Esophagus squamous epithelium (tissue), 5 donors: Measurements from ENCODE around the gene MGMT. TPM values are rescaled to one million over a fixed set of nuclear protein-coding genes. Genes with fewer than 3 reads are reported as not detected.

Experiments
- DNase-seq: peaks from one replicate; lab custom pipeline; 2025; lab: John Stamatoyannopoulos, UW
- H3K27ac ChIP-seq, 4 donors: fragments of 200-600 bp; sonication (generic); one replicate each; pipeline ENCODE4 v1.5.1; 2016 to 2019; ENCODE audit warnings: mild to moderate bottlenecking in 1 of 4
- H3K27me3 ChIP-seq, 4 donors: fragments of 200-600 bp; sonication (generic); 1 replicate in 3 of 4; 2 replicates in 1 of 4; pipeline versions ENCODE4 v1.5.1 to v1.6.0; 2017 to 2021; ENCODE audit warnings: antibody characterized with exemption in 1 of 4
- H3K36me3 ChIP-seq, 3 donors: fragments of 200-600 bp; sonication (generic); one replicate each; pipeline ENCODE4 v1.5.1; 2016 to 2019
- H3K4me1 ChIP-seq, 3 donors: fragments of 200-600 bp; sonication (generic); one replicate each; pipeline ENCODE4 v1.5.1; 2017 to 2019
- H3K4me3 ChIP-seq, 4 donors: fragments of 200-600 bp; sonication (generic); 1 replicate in 3 of 4; 2 replicates in 1 of 4; pipeline ENCODE4 v1.5.1; 2016 to 2019; ENCODE audit warnings: mild to moderate bottlenecking in 2 of 4, moderate library complexity in 1 of 4
- H3K9me3 ChIP-seq, 3 donors: fragments of 200-600 bp; sonication (generic); one replicate each; pipeline ENCODE4 v1.5.1; 2016 to 2019
- POLR2A ChIP-seq, 4 donors: fragments of 450-650 bp; IDR thresholded peaks; one replicate each; pipeline ENCODE4 v1.6.1; 2017; ENCODE audit warnings: antibody characterized with exemption in 4 of 4, mild to moderate bottlenecking in 4 of 4, moderate library complexity in 3 of 4
- WGBS, 2 donors: methylation state at CpG; one replicate each; pipeline ENCODE4 v1.1.5; 2018; 5-methylcytosine and 5-hydroxymethylcytosine counted together
- intact Hi-C: fragments of 100-400 bp; cut with DNase I; formaldehyde crosslinking; loops from one replicate; pipeline ENCODE4 v1.15.0; 2022
- total RNA-seq, 4 donors: library from RNA; depleted of rRNA; stranded (reverse); fragments of >200 nt; gene quantifications; one replicate each; pipeline ENCODE4 v1.1.0, GENCODE V29; 2016
- TF ChIP-seq, protein P1 (sequence below), 6 experiments: fragments of 450-650 bp in 4 of 6; fragments of 200-600 bp in 2 of 6; sonication (generic) in 2 of 6; IDR thresholded peaks; one replicate each; pipeline ENCODE4 v1.5.1; 2016 to 2019; ENCODE audit warnings: antibody characterized with exemption in 6 of 6, mild to moderate bottlenecking in 4 of 6, moderate library complexity in 4 of 6
- donor health status: DM: yes; HTN: yes; CAD: no.

Gene MGMT
- total RNA-seq, 4 donors from 2014 or later: 15.6 to 28.8 (median 18.4) TPM

DNA sequence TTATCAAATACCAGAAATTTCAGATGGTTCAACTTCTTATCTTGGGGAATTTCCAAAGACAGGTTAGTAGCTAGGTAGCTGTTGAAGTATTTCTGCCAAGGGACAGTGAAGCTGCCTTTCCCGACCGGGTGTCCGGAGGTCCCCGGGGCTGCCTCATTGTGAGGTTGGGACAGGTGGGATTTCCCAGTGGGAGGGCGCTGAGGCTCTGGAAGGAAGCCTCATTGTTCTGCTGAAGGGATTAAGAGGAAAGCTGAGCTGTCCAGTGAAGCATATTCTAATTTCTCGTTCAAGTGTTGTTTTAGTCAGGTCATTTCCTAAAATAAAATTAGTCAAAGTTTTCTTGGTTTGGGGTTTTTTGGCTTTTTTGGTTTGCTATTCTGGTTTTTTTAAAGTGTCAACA, 244.2 kb downstream of the MGMT start:
- peaks cover 0 to 13% (median 0%) of the 10 kb centered on the region in 3 donors for H3K36me3 ChIP-seq
- WGBS, 2 donors: 50 to 76% methylated on average over 6 of the region's 6 CpGs
- H3K27ac ChIP-seq: no peak overlapping the region
- no peaks in the 10 kb centered on the region for H3K9me3 ChIP-seq
- no peak overlapping the region for H3K4me3 ChIP-seq
- H3K4me1 ChIP-seq: peaks cover 0 to 9% (median 4%) of the 10 kb centered on the region in 3 donors
- no peak for DNase-seq
- no peaks in the 10 kb centered on the region for H3K27me3 ChIP-seq
- TF ChIP-seq, protein P1, sequence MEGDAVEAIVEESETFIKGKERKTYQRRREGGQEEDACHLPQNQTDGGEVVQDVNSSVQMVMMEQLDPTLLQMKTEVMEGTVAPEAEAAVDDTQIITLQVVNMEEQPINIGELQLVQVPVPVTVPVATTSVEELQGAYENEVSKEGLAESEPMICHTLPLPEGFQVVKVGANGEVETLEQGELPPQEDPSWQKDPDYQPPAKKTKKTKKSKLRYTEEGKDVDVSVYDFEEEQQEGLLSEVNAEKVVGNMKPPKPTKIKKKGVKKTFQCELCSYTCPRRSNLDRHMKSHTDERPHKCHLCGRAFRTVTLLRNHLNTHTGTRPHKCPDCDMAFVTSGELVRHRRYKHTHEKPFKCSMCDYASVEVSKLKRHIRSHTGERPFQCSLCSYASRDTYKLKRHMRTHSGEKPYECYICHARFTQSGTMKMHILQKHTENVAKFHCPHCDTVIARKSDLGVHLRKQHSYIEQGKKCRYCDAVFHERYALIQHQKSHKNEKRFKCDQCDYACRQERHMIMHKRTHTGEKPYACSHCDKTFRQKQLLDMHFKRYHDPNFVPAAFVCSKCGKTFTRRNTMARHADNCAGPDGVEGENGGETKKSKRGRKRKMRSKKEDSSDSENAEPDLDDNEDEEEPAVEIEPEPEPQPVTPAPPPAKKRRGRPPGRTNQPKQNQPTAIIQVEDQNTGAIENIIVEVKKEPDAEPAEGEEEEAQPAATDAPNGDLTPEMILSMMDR (IDR thresholded peaks at IDR 0.05): no peak
- no peak for TF ChIP-seq POLR2A (IDR thresholded peaks at IDR 0.05)
- intact Hi-C loops: no loop called here

DNA sequence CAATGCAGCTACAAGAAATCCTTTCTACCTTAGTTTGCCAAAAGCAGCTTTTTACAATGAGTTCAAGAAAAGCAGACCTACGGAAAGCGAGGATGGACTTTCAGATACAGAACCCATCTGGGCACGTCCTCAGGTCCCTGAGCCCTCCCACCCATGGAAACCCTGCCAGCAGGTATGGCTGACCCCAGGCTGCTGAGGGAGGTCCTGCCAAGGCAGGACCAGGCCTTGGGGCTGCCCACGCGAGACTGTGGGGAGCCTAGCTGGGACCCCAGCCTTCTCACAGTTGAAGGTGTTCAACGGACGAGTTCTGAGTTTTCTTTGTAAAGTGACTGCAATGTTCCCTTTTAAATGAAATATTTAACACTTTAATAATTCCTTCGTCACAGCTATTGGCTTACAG, 245.0 kb downstream of the MGMT start:
- DNase-seq: no peak
- Histone ChIP-seq H3K4me3 (no peak overlapping the region), H3K36me3 (peaks cover 0 to 13% (median 0%) of the 10 kb centered on the region in 3 donors), H3K4me1 (peaks cover 0 to 9% (median 4%) of the 10 kb centered on the region in 3 donors), H3K27ac (no peak overlapping the region), H3K9me3 (no peaks in the 10 kb centered on the region), H3K27me3 (no peaks in the 10 kb centered on the region)
- 86 to 93% methylated on average over 6 to 7 of the region's 8 CpGs for WGBS, 2 donors
- intact Hi-C loops: no loop called here
- TF ChIP-seq POLR2A (IDR thresholded peaks at IDR 0.05): no peak
- TF ChIP-seq, protein P1 (IDR thresholded peaks at IDR 0.05): no peak

DNA sequence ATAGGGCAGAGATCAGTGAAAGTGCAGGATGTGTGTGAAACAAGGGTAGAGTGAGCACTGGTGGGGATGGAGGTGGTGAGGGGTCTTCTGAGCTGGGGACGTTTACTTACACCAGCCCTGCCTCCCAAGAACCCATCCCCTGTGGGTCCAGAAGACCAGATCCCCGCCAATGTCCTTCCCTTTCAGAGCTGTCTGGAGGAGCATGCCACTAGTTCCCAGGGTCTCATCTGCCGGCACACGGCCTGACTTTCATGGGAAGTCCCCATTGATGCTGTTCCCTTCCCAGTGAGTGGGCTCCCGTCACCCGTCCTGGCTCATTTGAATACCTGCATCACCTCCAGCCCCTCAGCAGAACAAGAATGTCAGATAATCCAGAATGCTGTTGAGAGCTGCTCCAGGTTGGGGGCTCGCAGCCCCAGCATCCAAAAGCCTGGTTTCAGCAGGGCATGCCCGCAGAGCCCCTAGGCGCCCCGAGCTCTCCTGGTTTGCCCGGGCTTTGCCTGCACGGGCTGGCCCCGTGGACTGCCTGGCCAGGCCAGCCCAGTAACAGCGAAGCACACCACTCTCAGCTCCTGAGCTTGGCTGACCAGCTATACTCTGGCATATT, 246.7 kb downstream of the MGMT start:
- Histone ChIP-seq H3K9me3 (no peaks in the 10 kb centered on the region), H3K27me3 (no peaks in the 10 kb centered on the region), H3K4me3 (no peak overlapping the region), H3K4me1 (no peaks in the 10 kb centered on the region), H3K27ac (no peak overlapping the region), H3K36me3 (peaks cover 0 to 13% (median 0%) of the 10 kb centered on the region in 3 donors)
- 89 to 94% methylated on average over 2 to 10 of the region's 14 CpGs for WGBS, 2 donors
- no peak for TF ChIP-seq POLR2A (IDR thresholded peaks at IDR 0.05)
- TF ChIP-seq, protein P1 (IDR thresholded peaks at IDR 0.05): no peak
- DNase-seq: no peak
- intact Hi-C loops: no loop called here

DNA sequence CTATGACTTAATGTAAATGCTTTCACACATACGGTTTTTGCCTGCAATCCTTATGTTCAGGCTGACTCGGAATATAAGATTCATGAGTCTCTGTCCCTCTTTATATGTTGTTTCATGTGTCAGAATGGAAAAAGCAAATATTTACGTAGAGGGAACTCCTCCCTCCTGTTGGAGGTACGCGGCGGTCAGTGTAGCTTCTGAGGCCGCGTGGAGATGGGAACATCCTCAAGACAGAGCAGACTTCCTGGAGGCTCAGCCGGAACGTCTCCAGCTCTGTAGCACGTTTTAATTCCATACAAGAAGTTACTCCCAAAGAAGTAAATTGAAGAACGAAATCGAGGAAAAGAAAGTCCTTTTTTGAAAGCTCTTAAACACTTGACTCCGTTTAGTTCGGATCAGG, 248.8 kb downstream of the MGMT start:
- Histone ChIP-seq H3K36me3 (peaks cover 0 to 7% (median 0%) of the 10 kb centered on the region in 3 donors), H3K9me3 (peaks cover 0 to 8% (median 0%) of the 10 kb centered on the region in 3 donors), H3K4me1 (no peaks in the 10 kb centered on the region), H3K27ac (no peak overlapping the region), H3K27me3 (no peaks in the 10 kb centered on the region), H3K4me3 (no peak overlapping the region)
- intact Hi-C loops: no loop called here
- WGBS, 2 donors: 82 to 87% methylated on average over 15 of the region's 15 CpGs
- DNase-seq: no peak
- TF ChIP-seq POLR2A (IDR thresholded peaks at IDR 0.05): no peak
- TF ChIP-seq, protein P1 (IDR thresholded peaks at IDR 0.05): no peak

DNA sequence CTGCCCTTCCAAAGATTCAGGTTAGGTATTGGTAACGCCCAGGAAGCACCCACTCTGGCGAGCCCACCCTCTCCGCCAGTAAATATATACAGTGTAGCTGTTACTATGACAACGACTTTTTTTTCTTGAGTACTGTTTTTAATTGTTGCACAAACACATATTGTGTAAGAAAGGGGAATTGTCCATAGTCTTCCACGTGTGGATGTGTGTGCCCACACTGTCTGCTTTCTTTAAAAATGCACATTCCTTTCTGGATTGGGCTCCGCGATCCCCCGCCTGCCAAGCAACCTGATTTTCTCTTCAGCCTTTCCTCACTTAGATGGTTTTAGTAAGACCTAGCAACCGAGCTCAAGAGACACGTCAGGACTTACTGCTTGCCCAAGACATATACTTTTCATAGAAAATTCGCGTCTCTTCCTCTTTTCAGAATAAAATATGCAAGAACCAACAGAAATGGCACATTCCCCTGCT, 249.2 kb downstream of the MGMT start:
- intact Hi-C loops: no loop called here
- no peak for TF ChIP-seq POLR2A (IDR thresholded peaks at IDR 0.05)
- TF ChIP-seq, protein P1 (IDR thresholded peaks at IDR 0.05): no peak
- no peak for DNase-seq

More for the DNA sequence above, 249.2 kb downstream of the MGMT start:
- peaks cover 0 to 9% (median 0%) of the 10 kb centered on the region in 3 donors for H3K36me3 ChIP-seq
- H3K27me3 ChIP-seq: no peaks in the 10 kb centered on the region
- no peak overlapping the region for H3K4me3 ChIP-seq
- H3K27ac ChIP-seq: no peak overlapping the region
- H3K4me1 ChIP-seq: no peaks in the 10 kb centered on the region
- WGBS, 2 donors: 84 to 85% methylated on average over 12 of the region's 12 CpGs
- H3K9me3 ChIP-seq: peaks cover 0 to 8% (median 0%) of the 10 kb centered on the region in 3 donors
